GDM1 (cell line): ENCODE data around the gene NDUFB1.

ENCODE experiments used
- DNase-seq: peaks from one replicate; lab custom pipeline; 2025; lab: John Stamatoyannopoulos, UW

NDUFB1 gene

GRCh38 chr14:92121670-92122350 is at the start of gene NDUFB1, which contains the start of gene CPSF2:
NDUFB1 (minus strand) TSS chr14:92121706; CDS start chr14:92117637, 4,069 bp downstream.
CPSF2 (plus strand) TSS chr14:92121969; CDS start chr14:92130985, 9,016 bp downstream.
- peak; percentile 68 for DNase-seq

- DNase-seq = no peak
Measured at GRCh38 chr14:92164958-92165357, 43.5 kb upstream of the NDUFB1 start.

DNA sequence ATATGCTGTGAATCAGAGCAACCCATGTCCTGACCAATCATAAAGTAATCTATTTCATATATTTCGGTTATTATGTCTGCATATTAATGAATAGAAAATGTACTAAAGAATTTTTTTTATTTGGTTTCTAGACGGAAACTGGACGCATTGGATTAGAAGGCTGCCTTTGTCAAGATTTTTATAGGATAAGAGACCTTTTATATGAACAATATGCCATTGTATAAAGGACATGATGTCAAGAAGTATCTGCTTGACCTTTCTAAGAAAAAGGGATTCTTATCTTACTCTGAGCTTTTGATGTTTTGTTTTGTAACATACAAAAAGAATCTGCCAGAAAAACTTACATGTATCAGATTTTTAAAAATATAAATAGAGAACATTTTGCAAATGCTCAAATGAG is 40.0 kb upstream of the NDUFB1 start:
- DNase-seq = no peak

DNA sequence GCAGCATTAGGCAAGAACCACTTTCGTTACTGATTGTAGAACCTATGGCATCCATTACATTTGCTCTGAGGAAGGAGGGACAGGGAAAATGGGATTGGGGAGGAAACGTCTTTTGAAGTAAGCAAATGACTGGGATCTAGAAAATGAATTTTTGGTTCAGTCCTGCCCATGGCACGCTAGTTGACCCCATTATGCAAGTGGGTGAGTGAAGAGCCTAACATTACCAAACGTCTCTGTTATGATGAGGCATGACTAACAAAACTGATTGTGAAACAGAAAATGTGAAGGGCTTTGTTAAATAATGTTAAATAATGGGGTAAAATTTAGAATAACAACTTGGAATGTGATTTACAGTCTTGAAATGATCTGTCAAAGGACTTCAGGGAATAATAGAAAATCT is 39.1 kb upstream of the NDUFB1 start:
- DNase-seq = no peak

DNA sequence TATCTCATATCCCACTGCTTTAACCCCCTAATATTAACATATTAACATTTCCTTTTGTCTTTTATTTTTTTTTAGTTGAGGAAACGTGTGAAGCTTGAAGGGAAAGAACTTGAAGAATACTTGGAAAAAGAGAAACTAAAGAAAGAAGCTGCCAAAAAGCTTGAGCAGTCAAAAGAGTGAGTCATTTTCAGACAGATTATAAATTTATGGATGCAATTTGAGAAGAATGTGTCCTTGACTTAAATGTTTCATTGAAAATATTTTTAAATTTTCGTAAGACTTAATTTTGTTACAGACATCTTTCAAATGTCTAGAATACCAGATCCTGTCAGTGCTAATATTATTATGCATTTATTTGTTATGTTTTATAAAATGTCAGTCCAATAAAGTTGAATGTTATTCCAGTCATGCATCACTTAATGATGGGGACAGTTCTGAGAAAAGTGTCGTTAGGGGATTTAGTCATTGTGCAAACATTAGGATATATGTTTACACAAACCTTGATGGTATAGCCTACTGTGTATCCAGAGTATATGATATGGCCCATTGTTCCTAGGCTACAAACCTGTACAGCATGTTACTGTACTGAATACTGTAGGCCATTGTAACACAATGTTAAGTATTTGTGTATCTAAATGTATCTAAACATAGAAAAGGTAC is 32.9 kb upstream of the NDUFB1 start:
- DNase-seq = no peak

DNA sequence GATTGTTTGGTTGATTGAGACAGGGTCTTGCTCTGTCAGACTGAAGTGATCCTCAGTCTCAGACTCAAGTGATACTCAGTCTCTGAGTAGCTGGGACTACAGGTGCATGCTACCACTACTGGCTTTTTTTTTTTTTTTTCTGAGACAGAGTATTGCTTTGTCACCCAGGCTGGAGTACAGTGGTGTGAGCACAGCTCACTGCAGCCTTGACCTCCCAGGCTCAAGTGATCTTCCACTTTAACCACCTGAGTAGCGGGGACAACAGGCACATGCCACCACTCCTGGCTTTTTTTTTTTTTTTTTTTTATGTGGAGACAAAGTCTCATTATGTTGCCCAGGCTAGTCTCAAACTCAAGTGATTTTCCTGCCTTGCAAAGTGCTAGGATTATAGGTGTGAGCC is 32.1 kb upstream of the NDUFB1 start:
- DNase-seq = no peak

GRCh38 chr14:92144708-92145107 is 23.2 kb upstream of the NDUFB1 start:
- DNase-seq = no peak

GRCh38 chr14:92143962-92144361 is 22.5 kb upstream of the NDUFB1 start:
- no peak for DNase-seq

GRCh38 chr14:92143309-92143708 is 21.8 kb upstream of the NDUFB1 start:
- no peak for DNase-seq

DNA sequence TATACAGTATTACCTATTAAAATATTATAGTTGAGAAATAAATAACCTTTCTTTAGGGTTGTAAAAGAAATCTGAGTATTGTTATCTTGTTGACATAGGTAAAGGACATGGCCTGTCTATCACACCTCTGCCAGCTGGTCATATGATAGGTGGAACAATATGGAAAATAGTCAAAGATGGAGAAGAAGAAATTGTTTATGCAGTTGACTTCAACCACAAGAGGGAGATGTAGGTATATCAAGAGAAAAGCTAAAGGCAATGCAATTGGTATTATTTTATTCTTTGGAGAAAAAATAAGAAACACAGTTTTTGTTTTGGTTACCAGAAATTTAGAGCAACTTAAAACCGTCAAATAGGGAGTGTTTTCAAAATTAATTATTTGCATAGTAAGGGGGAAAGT is 13.8 kb upstream of the NDUFB1 start:
- no peak for DNase-seq

DNA sequence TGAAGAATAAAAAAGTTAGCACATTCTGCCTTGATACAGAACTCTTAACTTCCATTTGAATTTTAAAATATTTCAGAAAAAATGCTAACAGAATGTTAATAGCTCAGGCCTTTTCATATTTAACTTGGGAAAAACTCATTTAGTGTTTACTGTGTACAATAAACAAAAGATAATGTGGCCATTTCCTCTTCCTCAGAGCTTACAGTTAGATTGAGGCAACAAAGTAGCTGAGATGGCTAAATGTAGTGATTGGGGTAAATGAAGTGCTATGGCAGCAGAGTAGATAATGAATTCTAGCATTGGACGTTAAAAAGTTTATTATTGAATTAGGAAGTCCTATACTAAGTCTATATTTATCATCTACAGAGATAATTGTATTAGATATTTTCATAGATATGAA is 12.9 kb upstream of the NDUFB1 start:
- DNase-seq = no peak

- no peak for DNase-seq
Measured at GRCh38 chr14:92122761-92123160, 1.3 kb upstream of the NDUFB1 start.

- DNase-seq = peak; percentile 44
Measured at GRCh38 chr14:92122351-92122677, 808 bp upstream of the NDUFB1 start.

DNA sequence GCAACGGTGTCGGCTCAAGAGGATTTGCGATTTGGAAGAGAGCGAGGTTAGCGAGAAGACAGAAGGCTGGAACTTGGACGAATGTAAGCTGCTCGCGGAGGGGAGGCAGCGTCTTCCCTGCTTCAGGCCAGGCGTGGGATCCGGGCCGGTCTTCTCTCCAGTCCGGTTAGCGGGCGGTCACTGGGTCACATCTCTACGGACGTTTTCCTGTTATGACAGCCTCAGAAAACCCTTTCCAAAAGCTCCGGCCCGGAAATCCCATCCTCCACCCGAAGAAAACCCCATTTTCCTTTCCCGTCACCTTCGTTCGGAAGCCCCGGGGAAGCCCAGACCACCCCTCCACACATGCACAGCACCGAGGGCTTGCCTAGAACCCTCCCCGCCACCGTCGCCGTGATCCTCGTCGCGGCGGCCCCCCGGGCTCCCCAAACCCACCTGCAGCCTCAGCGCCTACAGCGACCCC is 268 bp downstream of the NDUFB1 start:
- DNase-seq = no peak

- no peak for DNase-seq
Measured at GRCh38 chr14:92109490-92109889, 12.0 kb downstream of the NDUFB1 start.

GRCh38 chr14:92108345-92109254 is 12.9 kb downstream of the NDUFB1 start:
- DNase-seq = no peak

GRCh38 chr14:92106143-92106926 is 15.2 kb downstream of the NDUFB1 start, which contains the start of gene ATXN3:
ATXN3 (minus strand) TSS chr14:92106582; CDS start chr14:92106552, 30 bp downstream.
- DNase-seq = peak; percentile 97

DNA sequence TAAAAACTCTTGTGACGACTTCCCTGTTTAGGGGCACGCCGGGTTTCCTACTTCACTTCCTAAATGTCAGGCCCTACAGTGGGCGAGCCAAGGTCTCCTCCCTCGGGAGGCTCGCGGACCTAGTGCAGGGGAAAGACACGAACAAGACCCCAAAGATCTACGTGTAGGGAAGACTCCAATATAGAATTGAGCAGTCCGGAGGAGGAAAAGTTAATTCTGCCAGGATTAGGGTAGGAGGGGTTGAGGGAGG is 15.7 kb downstream of the NDUFB1 start:
- peak; percentile 59 for DNase-seq

DNA sequence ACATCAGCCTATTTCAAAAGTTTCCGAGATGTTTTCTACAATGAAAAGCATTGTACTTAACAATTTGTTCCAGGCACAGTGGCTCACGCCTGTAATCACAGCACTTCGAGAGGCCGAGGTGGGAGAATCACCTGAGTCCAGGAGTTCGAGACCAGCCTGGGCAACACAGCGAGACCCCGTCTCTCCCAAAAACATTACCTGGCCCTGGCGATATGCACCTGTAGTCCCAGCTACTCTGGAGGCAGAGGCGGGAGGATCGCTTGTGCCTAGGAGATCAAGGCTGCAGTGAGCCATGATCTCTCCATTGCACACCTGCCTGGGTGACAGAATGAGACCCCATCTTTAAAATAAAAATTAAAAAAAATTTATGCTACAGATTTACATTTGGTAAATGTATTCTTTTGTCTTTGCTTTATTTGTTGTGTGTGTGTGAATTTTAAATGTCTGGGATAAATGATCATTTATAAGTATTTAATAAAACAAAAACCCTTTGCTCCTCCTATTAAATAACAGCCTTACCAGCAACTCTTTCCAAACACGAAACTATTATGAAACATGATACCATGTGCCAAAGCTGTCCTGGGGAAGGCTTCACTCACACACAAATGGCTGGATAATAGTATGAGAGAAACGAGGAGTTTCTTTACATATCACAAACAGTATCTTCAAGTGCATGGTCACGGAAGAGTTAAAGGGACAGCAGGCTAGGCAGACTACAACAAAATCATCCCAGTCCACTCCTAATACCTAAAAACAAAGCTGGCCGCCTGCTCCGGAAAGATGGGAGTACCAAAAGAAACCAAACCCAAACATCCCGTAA is 16.2 kb downstream of the NDUFB1 start:
- no peak for DNase-seq

GRCh38 chr14:92103363-92103989 is 18.0 kb downstream of the NDUFB1 start:
- DNase-seq = no peak

GRCh38 chr14:92099802-92100201 is 21.7 kb downstream of the NDUFB1 start:
- DNase-seq = no peak
